ENCODE results near the gene ZNF30.

- TF ChIP-seq GATA2 (IDR thresholded peaks at IDR 0.05; ENCODE audit: low read depth, low read length) (no peak), GATA3 (IDR thresholded peaks at IDR 0.05; ENCODE audit: low read depth, low read length) (no peak)
These were observed 44.7 kb upstream of the ZNF30 start for GRCh38 chr19:34881982-34882381.
